Measurements from ENCODE around the gene MCC. TPM values are rescaled to one million over a fixed set of nuclear protein-coding genes. Genes with fewer than 3 reads are reported as not detected.

MCC gene
- total RNA-seq, 2 donors from 2014 or later = 164 to 187 TPM

- 92 to 100% methylated on average over 1 to 2 of the region's 2 CpGs for WGBS, 2 experiments (ENCODE audit: insufficient coverage in 1 of 2, insufficient read length in 1 of 2)
These were observed 170.6 kb downstream of the MCC start for GRCh38 chr5:113317636-113318035.

DNA sequence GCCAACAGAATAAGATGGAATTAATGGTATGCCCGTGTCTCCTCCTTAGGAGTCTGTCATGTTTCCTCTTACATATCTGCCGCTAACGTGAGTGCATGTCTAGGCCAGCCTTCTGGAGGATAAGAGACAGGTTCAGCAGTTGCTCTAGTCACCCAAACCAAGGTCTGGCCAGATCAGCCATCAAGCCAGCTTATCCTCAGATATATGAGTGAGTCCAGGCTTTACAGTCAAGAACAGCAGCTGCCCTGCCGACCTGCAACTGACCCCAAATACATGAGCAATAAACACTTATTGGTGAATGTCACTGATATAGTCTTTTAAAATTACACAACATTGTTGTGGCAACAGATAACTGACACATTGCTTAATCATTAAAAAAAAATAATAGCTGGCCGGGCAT is 177.0 kb downstream of the MCC start:
- WGBS, 2 experiments (ENCODE audit: insufficient coverage in 1 of 2, insufficient read length in 1 of 2) = 93 to 98% methylated on average over 5 of the region's 5 CpGs
- Mint-ChIP-seq H3K9me3 (peaks cover 7% of the 10 kb centered on the region), H3K27ac (no peak overlapping the region), H3K27me3 (ENCODE audit: insufficient read depth) (no peaks in the 10 kb centered on the region), H3K4me1 (no peaks in the 10 kb centered on the region), H3K36me3 (ENCODE audit: low read depth) (no peaks in the 10 kb centered on the region), H3K4me3 (no peak overlapping the region)
- no peaks in the 10 kb centered on the region for H3K36me3 ChIP-seq (ENCODE audit: control insufficient read depth, insufficient read depth, low read length)
- DNase-seq = no peak
- no peak overlapping the region for H3K27ac ChIP-seq (ENCODE audit: low read depth, low read length)
- no peak for TF ChIP-seq CTCF (conservative IDR thresholded peaks at IDR 0.05)
- H3K4me3 ChIP-seq (ENCODE audit: low read length) = no peak overlapping the region
- peaks cover 6% of the 10 kb centered on the region for H3K9me3 ChIP-seq (ENCODE audit: control insufficient read depth, low read length)
- no peaks in the 10 kb centered on the region for H3K4me1 ChIP-seq (ENCODE audit: control insufficient read depth, insufficient read depth, low read length)
- no peaks in the 10 kb centered on the region for H3K27me3 ChIP-seq (ENCODE audit: control insufficient read depth, insufficient read depth, low read length, poor library complexity, severe bottlenecking)
- no peak overlapping the region for H3K9ac ChIP-seq (ENCODE audit: extremely low read depth, low read length, poor library complexity, severe bottlenecking)

More at GRCh38 chr5:113317636-113318035, 170.6 kb downstream of the MCC start:
- no peak for TF ChIP-seq CTCF (conservative IDR thresholded peaks at IDR 0.05)
- Histone ChIP-seq H3K9ac (ENCODE audit: extremely low read depth, low read length, poor library complexity, severe bottlenecking) (no peak overlapping the region), H3K4me3 (ENCODE audit: low read length) (no peak overlapping the region), H3K27ac (ENCODE audit: low read depth, low read length) (no peak overlapping the region), H3K9me3 (ENCODE audit: control insufficient read depth, low read length) (no peaks in the 10 kb centered on the region), H3K27me3 (ENCODE audit: control insufficient read depth, insufficient read depth, low read length, poor library complexity, severe bottlenecking) (no peaks in the 10 kb centered on the region), H3K36me3 (ENCODE audit: control insufficient read depth, insufficient read depth, low read length) (no peaks in the 10 kb centered on the region), H3K4me1 (ENCODE audit: control insufficient read depth, insufficient read depth, low read length) (peaks cover 4% of the 10 kb centered on the region)
- no peak for DNase-seq
- Mint-ChIP-seq H3K27me3 (ENCODE audit: insufficient read depth) (no peaks in the 10 kb centered on the region), H3K4me3 (no peak overlapping the region), H3K36me3 (ENCODE audit: low read depth) (no peaks in the 10 kb centered on the region), H3K27ac (no peak overlapping the region), H3K9me3 (no peaks in the 10 kb centered on the region), H3K4me1 (peaks cover 13% of the 10 kb centered on the region)

GRCh38 chr5:113302120-113302519 is 186.1 kb downstream of the MCC start:
- WGBS, 2 experiments (ENCODE audit: insufficient coverage in 1 of 2, insufficient read length in 1 of 2) = 100% methylated on average over 2 of the region's 2 CpGs; no CpG with 5 or more reads in 1 of the 2 experiments
- no peaks in the 10 kb centered on the region for H3K27me3 ChIP-seq (ENCODE audit: control insufficient read depth, insufficient read depth, low read length, poor library complexity, severe bottlenecking)
- Mint-ChIP-seq H3K9me3 (no peaks in the 10 kb centered on the region), H3K4me1 (peaks cover 33% of the 10 kb centered on the region), H3K4me3 (no peak overlapping the region), H3K36me3 (ENCODE audit: low read depth) (no peaks in the 10 kb centered on the region), H3K27ac (no peak overlapping the region), H3K27me3 (ENCODE audit: insufficient read depth) (no peaks in the 10 kb centered on the region)
- no peak overlapping the region for H3K4me3 ChIP-seq (ENCODE audit: low read length)
- H3K36me3 ChIP-seq (ENCODE audit: control insufficient read depth, insufficient read depth, low read length) = no peaks in the 10 kb centered on the region
- no peaks in the 10 kb centered on the region for H3K9me3 ChIP-seq (ENCODE audit: control insufficient read depth, low read length)
- DNase-seq = no peak
- no peak overlapping the region for H3K9ac ChIP-seq (ENCODE audit: extremely low read depth, low read length, poor library complexity, severe bottlenecking)
- TF ChIP-seq CTCF (conservative IDR thresholded peaks at IDR 0.05) = no peak
- no peak overlapping the region for H3K27ac ChIP-seq (ENCODE audit: low read depth, low read length)
- peaks cover 4% of the 10 kb centered on the region for H3K4me1 ChIP-seq (ENCODE audit: control insufficient read depth, insufficient read depth, low read length)
